ENCODE data around the gene TEX48.

Gene TEX48

GRCh38 chr9:114621561-114621960 lies 60.4 kb downstream of the TEX48 start:
- no peak for DNase-seq (ENCODE audit: low spot score)

DNA sequence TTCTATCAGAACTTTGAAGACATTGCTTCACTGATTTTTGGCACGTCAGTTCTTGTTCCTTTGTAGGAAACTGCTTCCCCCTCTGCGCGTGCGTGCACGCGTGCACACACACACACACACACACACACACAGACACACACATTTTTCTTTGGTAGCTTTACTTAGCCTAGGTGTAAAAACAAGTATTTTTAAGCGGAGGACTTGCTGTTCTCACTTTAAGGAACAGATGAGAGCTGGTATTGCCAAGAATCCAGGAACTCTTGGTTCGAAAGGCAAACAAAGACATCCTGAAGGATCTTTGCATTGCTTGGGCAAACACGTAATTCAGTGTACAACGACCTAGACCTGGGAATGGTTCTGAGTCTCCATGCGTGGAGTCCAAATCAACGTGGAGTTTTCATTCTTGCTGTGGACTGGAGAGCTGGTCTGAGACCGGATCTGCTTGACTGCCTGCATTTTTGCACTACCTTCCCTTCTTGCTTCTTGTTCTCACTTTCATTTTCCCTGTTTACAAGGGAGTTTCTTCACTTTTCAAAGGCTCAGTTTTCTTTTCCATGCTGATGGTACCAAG lies 62.7 kb downstream of the TEX48 start:
- DNase-seq (ENCODE audit: low spot score), result no peak

DNA sequence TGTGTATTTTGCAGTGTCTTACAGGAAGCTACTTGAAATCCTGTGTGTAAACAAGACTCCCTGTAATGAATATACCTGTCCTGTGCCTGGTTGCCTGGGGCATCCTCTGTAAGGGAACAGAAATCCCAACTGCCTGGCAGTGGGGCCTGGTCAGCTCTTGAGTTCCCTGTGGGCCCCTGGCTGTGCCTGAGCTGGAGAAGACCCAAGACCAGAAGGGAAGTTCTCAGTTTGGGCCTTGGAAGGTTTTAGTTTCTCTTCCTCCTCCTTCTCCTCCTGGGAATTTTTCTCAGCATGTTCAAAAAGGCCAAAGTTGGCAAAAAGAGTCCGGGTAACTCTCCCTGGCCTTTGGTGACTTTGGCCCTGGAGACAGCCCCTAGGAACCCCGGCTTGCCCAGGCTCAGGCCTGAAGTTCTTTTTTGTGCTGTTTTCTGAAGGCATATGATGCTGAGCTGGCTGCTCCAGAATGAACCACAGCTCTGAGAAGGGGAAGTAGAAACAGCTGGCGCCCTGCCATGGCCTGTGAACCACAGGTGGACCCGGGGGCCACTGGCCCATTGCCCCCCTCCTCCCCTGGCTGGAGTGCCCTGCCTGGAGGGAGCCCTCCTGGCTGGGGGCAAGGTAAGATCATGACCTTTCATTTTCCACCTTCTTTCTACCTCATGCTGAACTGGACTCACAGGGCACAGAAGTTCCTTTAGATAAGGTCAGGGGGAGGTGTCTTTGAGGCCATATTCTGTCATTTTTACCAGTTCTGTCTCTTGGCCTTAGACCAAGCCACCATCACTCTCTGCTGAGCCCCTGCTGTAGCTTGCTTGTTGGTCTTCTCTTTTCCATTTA lies 65.1 kb downstream of the TEX48 start:
- no peak for DNase-seq (ENCODE audit: low spot score)
